ENCODE measurements around the gene GPN1. TPM values are rescaled to one million over a fixed set of nuclear protein-coding genes. Genes with fewer than 3 reads are reported as not detected.

GPN1 gene
- total RNA-seq, 1 experiment from 2014 or later: 48.5 TPM

DNA sequence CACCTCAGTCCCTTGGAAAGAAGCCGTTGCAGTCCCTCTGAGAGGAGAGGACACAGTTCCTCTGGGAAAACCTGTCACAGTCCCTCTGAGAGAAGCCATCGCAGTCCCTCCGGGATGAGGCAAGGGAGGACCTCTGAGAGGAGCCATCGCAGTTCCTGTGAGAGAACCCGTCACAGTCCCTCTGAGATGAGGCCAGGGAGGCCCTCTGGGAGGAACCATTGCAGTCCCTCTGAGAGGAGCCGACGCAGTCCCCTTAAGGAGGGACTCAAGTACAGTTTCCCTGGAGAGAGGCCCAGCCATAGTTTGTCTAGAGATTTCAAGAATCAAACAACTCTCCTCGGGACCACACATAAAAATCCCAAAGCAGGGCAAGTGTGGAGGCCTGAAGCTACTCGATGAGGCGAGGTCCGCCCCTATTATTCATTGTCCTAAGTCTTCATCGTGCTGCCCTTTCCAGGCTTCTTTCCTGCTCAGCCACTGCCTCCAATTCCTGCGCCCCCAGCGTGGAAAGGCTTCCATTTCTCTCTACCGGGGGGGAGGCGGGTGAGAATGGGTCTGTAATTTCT is 46.6 kb upstream of the GPN1 start:
- peak overlapping the region; percentile 98 to 99 for H3K4me3 Mint-ChIP-seq
- no peak overlapping the region for H2BK20ac ChIP-seq (ENCODE audit: low read depth, low read length, poor library complexity, severe bottlenecking)

More for the DNA sequence above, 46.6 kb upstream of the GPN1 start:
- Histone ChIP-seq H3K4me2 (ENCODE audit: insufficient read depth, insufficient read length, low read length) (no peak overlapping the region), H3K9ac (ENCODE audit: extremely low read depth, insufficient read length, low read length) (no peak overlapping the region), H2AFZ (ENCODE audit: low read length) (peak overlapping the region; percentile 92), H2BK15ac (ENCODE audit: low read depth, low read length) (no peak overlapping the region), H4K91ac (ENCODE audit: insufficient read length, low read depth, low read length) (no peak overlapping the region), H3K4ac (ENCODE audit: low read depth, low read length) (no peak overlapping the region), H3T11ph (ENCODE audit: low read length) (no peak overlapping the region), H4K20me1 (ENCODE audit: control insufficient read depth, insufficient read depth, insufficient read length) (no peaks in the 10 kb centered on the region), H3K9me3 (ENCODE audit: control insufficient read depth, low read depth, low read length) (no peaks in the 10 kb centered on the region), H3K23ac (ENCODE audit: insufficient read length, low read depth, low read length) (no peak overlapping the region), H3K56ac (ENCODE audit: insufficient read length, low read depth, low read length) (no peak overlapping the region), H2BK120ac (ENCODE audit: low read depth, low read length, poor library complexity, severe bottlenecking) (no peak overlapping the region), H2AK5ac (ENCODE audit: insufficient read length, low read length) (no peak overlapping the region), H3K4me1 (ENCODE audit: insufficient read depth, low read length) (0 out of 2 replicates have a peak, but pooled peaks cover 2% of the 10 kb centered on the region), H2BK12ac (ENCODE audit: insufficient read length, low read depth, low read length) (no peak overlapping the region), H3K18ac (ENCODE audit: insufficient read length, low read depth, low read length) (peak overlapping the region; percentile 65), H4K8ac (replicated peaks; ENCODE audit: insufficient read length, low read depth, low read length) (no peak overlapping the region), H3K14ac (ENCODE audit: insufficient read depth, low read length) (peak overlapping the region; percentile 68), H2BK5ac (ENCODE audit: insufficient read length, low read length) (no peak overlapping the region), H4K5ac (ENCODE audit: insufficient read length, low read depth, low read length) (no peak overlapping the region), H3K27me3 (ENCODE audit: insufficient read depth, low read length) (peaks cover 1% of the 10 kb centered on the region; the same call in 1 of the 2 replicates), H3K23me2 (ENCODE audit: insufficient read length, low read depth, low read length, poor library complexity, severe bottlenecking) (peaks cover 5% of the 10 kb centered on the region), H3K27ac (ENCODE audit: insufficient read length, low read depth, low read length) (no peak overlapping the region), H3K79me1 (ENCODE audit: insufficient read depth, low read depth, low read length, poor library complexity, severe bottlenecking) (no peaks in the 10 kb centered on the region), H3K79me2 (ENCODE audit: insufficient read depth, low read length) (peaks cover 26% of the 10 kb centered on the region)
- no peak for DNase-seq
- no CpG with 5 or more reads among the region's 16 CpGs for WGBS (ENCODE audit: extremely low coverage, insufficient read length, low lambda C conversion rate)
- H3K27me3 Mint-ChIP-seq (ENCODE audit: low read depth): peaks cover 54% of the 10 kb centered on the region
- peaks cover 14 to 19% of the 10 kb centered on the region in 2 experiments; a peak in 4 of 5 replicates for H3K9me3 Mint-ChIP-seq
- H3K4me1 Mint-ChIP-seq: peaks cover 16 to 19% of the 10 kb centered on the region in 2 experiments
- TF ChIP-seq, protein P1, sequence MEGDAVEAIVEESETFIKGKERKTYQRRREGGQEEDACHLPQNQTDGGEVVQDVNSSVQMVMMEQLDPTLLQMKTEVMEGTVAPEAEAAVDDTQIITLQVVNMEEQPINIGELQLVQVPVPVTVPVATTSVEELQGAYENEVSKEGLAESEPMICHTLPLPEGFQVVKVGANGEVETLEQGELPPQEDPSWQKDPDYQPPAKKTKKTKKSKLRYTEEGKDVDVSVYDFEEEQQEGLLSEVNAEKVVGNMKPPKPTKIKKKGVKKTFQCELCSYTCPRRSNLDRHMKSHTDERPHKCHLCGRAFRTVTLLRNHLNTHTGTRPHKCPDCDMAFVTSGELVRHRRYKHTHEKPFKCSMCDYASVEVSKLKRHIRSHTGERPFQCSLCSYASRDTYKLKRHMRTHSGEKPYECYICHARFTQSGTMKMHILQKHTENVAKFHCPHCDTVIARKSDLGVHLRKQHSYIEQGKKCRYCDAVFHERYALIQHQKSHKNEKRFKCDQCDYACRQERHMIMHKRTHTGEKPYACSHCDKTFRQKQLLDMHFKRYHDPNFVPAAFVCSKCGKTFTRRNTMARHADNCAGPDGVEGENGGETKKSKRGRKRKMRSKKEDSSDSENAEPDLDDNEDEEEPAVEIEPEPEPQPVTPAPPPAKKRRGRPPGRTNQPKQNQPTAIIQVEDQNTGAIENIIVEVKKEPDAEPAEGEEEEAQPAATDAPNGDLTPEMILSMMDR (conservative IDR thresholded peaks at IDR 0.05): no peak
- peaks cover 3 to 4% (median 3%) of the 10 kb centered on the region in 3 experiments; a peak in 4 of 7 replicates for H3K36me3 Mint-ChIP-seq (ENCODE audit: insufficient read depth in 1 of 3, low read depth in 3 of 3)
- peak overlapping the region in 1 of 3 experiments; percentile 40; a peak in 1 of 7 replicates for H3K27ac Mint-ChIP-seq
